ENCODE measurements around the gene UPK2.

Gene UPK2

DNA sequence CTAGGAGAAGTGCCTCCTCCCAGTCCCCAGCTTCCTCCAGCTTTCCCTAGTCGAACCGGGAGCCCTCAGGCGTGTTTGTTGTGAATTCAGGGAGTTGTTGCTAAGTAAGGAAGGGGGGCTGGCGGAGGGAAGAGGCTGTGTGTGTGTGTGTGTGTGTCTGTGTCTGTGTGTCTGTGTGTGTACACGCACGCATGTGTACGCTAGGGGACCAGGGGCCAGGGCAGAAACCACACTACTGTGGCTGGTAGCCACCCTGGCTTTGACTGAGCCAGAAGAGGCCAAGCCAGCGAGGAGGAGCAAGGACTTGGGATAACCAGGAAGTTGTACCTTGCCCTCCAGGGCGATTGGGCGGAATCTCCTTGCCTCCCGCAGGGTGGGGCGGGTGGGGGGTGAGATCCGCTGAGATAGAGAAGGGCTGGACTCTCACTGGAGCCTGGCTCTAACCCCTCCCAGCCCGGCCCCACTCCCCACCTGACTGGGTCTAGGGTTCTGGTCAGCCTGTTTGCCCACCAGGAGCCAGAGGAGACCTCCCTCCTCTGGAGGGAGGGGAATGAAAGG is 37.9 kb upstream of the UPK2 start:
- peak; percentile 62 for DNase-seq

DNA sequence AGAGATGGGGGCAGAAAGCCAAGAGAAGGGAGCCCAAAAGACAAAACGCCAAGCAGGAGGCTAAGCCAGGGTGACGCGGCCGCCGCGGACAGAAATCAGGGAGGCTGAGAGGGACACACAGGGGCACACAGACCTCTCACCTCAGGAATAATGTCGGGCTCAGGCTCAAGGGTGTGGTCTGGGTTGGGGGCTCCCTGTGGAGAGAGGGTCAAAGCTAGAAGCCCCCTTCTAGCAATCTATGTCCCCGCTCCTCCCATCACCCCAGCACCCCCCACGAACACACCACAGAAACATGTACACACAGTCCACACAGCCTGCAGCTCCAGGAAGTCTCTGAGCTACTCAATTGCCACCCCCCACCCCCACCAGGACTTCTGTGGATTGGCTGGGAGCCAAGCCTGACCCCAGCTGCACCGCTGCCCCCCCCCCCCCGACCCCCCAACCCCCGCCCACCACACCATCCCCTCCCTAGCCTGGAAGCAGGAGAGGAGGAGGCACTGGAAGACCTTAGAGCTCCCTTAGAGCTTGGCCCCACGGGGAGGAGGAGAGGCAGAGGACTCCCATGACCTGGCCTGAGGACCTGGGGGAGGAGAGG is 37.3 kb upstream of the UPK2 start:
- DNase-seq: peak; percentile 59

DNA sequence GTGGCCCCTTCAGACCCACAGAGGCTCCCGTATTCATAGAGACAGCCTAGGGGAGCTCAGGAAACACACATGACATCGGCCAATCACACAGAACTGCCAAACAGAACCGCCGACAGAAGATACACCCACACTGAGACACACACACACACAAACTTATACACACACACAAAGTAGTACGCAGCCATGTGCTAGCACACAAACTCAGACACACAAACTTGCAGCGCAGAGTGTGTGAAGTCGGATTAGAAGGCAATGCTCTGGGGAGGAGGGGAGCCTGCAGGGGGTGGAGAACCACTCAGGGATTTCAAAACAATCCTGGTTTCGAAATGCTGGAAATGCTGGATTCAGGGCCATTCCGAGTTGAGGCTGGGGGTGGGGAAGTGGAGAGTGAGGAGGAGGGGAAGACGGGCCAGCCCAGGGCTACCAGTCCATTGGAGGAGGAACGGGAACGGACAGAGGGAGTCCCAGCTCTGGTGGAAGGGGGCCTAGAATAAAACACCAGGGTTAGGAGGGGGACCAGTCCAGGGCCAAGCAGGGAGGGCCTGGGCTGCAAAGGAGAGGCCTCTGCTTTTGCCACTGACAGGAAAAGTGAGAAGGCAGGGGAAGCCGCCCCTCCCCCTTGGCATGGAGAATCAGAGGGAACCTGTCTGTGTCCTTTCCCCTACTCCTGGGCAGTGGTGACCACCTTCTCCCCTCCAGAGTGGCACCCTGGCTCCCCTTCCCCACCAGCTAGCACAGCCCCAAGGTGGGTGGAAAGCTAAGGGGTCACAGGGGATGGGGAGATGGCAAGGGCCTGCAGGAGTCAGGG is 34.8 kb upstream of the UPK2 start:
- DNase-seq: no peak

DNA sequence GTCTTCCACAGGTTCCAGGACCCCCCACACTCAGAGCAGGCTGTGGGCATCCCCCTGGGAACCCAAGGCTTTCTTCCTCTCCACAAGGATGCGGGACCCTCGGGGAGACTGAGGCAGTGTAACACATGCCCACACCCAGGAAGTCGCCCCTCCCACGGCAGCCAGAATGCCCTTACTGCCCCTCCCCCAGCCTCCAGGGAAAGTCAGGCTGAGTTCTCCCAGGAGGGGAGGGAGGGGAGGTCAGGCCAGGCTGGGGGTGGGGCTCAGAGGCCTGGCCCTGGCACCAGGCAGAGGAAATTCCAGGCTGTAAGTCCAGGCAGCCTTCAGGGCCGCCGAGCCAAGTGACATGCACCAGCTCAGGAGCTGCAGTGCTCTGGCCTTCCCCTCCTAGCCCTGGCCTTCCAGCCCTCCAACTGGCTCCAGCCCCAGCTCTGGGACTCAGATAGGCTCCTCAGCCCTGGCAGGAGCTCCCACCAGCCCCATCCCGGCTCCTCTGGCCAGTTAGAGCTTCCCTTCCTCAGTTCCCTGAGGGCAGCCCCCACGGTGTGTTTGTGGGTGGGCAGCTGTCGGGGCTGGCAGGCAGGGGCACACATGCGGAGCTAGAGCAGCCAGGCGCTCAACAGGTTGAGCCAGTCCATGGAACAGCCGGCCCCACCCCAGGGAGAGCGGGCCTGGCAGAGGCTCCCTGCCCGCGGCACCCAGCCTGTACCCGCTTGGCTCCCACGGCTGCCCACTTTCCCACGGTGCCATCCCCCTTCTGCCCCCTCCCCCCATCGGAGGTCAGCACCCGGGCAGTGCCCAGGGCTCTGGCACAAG is 34.0 kb upstream of the UPK2 start:
- no peak for DNase-seq

DNA sequence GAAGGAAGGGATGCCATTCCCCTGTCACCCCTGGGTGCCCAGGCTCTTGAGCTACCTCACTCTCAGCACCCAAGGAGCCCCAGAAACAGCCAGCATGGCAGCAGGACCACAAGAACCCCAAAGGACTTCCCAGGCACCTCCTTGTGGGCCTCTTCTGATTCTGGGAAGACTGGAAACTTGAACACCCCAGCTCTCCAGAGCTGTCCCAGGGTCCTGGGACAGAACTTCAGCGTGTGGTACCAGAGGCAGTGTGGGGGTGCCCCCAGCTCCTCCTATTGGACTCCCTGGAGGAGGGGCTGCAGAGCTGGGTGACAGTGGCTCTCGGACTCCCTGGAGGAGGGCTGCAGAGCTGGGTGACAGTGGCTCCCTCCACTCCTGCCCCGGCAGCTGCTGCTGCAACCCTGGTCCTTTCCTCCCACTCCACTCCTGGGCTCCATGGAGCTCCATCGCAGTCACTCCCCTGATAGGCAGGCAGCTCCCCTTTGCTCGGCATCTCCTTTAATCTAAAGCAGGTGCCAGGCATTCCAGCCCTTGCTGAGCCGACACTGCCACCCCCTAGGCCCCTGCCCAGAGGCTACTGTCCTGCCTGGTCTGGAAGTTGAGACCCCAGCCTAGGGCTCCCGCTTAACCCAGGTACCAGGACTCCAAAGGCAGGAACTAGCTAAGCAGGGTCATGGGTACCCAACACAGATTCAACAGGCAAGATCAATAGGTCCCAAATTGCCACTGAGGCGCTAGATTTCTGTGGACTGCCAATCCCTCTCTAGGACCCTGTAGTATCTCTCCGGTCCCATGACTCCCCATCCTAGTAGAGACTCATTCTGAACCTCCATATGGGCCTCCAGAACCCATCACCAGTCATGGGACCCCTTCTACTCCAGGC is 33.1 kb upstream of the UPK2 start:
- no peak for DNase-seq

DNA sequence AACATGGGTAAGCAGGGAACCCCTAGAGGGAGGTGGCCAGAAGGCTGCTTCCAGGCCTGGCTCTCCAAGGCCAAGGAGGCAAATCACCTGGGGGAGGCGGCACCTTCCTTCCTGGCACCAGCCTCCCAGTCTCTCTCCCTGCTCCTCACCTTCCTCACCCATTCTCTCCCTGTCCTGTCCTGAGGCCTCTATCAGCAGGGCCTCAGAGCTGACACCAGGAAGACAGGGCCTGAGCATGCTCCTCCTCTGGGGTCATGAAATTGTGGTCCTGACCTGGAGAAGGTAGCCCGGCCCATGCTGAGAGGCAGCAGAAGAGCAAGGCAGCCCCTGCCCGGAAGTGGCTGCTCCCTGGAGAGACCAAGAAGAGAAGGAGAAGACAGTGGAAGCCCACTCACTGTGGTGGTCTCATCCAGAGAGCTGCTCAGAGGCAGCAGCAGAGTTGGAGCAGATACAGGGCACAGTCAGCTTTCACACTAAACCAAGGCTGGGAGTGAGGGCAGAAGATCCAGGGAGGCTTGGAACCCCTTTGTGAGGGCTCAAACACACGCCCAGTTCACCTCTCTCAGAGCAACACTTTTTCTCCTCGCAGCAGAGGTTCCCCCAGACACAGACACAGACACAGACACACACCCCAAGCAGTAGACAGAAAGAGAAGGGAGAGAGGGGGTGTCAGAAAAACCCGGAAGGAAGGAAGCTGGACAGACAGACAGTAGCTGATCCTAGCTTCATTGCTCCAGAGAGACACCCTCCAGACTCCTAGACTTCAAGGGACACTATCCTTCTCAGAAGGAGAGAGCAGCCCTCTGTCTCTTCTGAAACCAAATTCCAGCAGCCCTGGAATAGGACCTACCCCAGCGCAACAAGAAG is 32.1 kb upstream of the UPK2 start:
- DNase-seq: no peak

DNA sequence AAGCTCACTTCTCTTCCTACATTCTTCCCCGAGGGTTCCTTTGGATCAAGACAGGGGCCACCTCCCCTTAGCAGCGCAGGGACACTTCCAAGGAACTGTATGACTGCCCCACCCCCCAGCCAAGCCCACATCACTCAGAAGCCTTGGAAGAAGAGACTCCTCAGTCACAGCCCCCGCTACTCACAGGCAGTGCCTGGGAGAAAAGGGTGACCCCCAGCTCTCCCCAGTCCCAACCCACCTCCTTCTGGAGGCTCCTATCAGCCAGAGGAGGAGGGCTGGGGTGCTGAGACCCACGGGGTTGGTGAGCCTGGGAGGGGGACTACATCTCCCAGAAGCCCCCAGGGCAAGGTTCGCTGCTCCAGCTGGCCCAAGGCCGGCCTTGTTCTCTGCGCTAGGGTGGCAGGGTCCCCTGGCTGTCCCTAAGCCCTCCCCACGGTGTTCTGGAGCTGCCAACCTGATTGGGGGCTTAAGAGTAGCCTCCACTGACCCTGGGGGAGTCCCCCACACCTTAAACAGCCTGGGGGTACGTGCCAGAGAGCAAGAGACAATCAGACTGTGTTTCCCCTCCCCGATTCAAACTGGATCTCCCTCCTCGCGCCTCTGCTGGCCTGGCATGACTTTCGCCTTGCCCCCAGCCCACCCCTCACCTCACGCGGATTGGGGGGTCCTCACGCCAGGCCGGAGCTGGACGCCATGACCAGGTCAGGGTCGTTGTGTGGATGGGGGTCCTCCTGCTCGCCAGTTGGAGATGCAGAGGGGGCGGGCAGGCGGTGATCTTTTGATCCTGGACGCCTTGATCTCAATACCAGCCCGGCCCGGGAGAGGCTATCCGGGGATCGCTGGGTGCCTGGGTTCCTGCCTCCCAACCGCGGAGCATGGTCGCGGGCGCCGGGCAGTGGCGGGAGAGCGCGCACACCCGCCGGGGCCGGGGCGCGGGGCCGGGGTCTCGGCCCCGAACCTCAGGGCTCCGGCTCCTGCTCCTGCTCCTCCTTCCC is 31.2 kb upstream of the UPK2 start:
- peak; percentile 29 for DNase-seq

DNA sequence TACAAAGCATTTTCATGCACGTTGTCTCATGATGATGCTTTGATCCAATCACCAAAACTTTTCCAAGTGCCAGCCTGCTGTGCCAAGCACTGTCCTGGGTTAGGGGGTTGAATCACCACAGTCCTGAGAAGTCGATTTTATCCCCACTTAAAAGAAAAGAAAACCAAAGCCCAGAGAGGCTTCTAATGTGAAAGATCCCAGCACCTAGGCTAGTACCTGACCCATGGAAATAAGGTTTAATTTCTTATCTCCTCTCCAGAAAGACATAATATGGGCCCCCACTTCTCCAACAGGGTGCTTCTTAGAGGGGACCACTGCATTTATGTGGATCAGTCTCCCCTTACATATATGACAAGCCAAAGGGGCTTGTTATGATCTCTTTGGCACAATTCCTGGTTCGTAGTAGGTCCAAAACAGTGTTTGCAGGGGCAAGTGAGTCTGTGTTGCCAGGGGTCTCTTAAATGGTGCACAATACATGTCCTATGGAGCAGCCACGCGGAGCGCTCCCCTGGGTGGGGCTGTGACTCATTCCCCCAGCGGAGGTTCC is 28.5 kb upstream of the UPK2 start:
- no peak for DNase-seq

DNA sequence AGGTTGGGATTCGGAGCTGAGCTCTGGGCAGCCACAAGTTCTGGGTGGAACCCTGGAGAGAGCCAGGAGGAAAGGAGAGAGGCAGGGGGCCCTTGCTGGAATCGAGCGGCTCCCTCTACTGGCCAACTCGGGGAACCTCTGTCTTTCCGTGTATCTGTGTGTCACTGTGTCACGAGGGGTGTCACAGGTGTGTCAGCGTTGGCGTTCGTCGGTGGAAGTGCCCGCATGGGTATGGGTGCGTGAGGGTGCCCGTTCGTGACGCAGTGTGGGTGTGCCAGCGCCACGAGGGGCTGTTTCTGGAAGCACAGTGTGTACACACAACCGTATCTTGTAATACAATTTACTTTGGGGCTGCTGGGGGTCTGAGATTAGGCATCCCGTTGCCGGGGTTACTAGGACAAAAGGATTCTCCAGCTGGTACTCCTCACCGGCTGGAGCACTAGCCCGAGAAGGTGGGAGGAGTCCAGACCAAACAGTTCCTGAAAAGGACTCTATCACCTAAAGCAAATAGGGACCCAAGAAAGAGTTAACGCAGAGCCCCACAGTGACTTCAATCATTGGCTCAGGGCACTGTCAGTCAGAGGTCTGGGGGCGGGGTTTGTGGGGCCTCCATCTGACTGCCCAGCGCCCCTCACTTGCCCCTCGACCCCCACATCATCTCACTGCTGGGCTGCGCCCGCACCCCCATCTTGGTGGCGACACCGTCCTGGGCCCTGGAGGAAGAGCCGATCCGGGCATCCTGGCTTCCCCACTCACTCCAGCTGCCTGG is 27.8 kb upstream of the UPK2 start:
- DNase-seq: peak; percentile 91

DNA sequence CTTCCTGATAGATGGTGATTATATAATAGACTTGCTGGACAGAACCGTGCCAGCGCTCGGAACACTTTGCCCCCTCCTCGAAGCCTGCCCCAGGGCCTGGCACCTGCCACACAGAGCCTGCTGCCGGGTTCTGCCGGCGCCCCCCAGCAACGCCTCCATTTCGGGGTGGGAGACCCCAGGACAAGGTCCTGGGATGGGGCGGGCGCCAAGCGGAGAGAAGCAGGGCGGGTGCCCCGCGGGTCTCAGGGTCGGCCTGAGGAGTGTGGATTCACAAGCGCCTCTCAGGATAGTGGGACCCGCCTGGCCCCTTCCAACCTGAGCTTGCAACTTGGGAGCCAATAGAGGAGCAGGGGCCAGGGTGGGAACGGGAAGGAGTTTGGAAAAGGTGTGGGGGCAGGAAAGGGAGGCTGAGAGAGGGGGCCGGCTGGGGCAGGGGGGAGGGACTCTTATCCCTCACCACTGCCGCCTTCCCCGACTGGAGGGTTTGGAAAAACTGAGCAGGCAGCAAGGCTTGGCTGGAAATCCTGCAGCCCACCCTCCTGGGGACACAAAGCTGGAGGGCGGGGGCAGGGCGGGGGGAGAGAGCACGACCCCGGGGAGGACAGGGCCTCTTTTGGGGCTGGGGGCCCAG is 27.1 kb upstream of the UPK2 start:
- DNase-seq: peak; percentile 54

DNA sequence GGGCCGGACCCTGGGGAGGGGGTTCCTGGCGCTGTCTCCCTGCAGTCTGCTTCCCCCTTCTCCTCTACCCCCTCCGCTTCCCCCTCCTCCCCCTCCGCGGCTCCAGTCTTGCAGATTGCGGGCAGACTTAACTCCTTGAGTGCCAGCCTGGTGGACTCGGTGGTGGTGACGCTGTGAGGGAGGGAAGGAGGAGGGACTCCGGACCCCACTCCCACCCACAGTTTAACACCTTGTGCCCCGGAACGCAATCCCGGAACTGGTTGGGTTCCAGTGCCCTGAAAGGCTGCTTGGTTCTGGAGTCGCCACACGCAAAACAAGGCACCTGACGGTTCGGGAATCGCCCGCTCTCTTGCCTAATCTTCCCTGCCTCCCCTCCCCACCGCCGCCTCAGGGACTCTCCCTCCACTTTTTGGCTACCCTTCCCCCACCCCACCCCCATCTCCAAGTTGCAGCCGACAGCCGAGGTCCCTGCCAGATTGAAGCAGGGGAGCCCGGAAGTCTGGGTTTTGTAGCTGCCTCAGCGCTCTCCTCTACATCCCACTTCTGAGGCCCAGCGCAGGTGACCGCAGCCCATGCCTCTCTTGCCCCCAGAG is 26.5 kb upstream of the UPK2 start:
- DNase-seq: peak; percentile 74

DNA sequence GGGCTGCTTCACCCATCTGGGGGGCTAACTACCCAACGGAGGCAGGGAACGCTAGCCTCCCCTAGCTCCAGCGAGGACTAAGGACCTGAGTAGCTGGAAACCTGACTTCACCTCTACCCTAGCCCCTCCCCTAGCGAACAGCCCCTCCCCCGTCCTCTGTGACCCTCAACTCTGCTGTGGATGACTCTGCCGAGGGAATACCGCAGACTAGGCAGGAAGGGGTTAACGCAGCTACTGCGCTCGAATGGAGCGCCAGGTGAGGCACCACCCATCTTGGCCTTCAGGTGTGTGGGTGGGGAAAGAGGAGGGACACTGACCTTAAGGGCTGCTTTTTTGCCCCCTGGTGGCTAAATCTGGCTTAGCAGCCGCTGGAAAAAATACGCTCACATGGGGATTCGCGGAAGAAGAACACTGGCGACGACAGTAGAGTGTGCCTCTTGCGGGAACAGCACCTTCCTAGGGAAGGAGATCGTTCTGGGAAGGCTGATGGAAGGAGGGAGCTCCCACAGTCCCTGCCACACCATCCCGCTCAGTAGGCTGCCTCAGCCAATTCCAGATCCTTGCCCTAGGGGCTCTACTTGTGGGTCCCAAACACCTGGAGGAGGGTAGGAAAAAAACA is 25.9 kb upstream of the UPK2 start:
- DNase-seq: peak; percentile 92

DNA sequence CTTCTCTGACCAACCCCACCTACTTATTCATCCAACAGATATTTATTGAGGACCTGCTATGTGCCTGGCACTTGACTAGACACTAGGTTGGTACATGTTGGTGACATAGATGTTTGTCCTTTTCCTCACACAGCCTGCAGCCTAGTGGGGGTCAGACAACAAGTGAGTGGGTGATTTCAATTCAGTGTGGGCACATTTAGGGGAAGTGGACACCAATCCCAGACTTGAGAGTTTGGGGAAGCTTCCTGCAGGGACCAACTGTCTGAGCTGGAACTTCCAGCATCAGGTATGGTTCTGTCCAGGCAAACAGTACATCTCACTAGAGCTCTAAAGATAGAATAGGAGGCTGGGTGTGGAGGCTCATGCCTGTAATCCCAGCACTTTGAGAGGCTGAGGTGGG is 24.5 kb upstream of the UPK2 start:
- DNase-seq: no peak

DNA sequence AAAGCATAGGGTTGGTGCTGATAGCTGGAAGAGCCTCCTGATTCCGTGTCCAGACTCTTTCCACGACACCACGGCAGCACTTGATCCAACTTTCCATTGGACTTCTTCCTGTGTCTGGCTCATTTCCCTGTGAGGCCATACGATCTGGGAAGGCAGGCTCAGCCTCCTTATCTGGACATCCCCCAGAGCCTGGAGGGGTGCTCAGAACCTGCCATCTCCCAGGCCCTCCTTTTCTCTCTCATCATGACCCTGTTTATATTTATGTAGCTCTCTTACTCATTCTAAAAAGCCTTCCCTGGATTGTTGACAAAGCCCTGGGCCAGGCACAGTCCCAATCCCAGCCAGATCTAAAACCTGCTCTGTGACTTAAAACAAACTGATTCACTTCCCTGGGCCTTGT is 22.6 kb upstream of the UPK2 start:
- no peak for DNase-seq

DNA sequence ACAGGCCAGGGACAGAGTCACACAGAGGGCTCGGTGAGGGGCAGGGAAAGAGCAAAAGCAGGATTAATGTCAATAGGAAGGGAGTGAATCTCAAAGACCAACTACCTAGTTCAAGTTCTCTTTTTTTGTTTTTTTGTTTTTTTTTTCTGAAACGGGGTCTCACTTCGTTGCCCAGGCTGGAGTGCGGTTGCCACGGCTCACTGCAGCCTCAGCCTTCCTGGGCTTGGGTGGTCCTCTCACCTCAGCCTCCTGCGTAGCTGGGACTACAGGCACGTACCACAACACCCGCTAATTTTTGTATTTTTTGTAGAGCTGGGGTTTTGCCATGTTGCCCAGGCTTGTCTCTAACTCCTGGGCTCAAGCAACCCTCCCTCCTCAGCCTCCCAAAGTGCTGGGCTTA is 20.7 kb upstream of the UPK2 start:
- DNase-seq: no peak

DNA sequence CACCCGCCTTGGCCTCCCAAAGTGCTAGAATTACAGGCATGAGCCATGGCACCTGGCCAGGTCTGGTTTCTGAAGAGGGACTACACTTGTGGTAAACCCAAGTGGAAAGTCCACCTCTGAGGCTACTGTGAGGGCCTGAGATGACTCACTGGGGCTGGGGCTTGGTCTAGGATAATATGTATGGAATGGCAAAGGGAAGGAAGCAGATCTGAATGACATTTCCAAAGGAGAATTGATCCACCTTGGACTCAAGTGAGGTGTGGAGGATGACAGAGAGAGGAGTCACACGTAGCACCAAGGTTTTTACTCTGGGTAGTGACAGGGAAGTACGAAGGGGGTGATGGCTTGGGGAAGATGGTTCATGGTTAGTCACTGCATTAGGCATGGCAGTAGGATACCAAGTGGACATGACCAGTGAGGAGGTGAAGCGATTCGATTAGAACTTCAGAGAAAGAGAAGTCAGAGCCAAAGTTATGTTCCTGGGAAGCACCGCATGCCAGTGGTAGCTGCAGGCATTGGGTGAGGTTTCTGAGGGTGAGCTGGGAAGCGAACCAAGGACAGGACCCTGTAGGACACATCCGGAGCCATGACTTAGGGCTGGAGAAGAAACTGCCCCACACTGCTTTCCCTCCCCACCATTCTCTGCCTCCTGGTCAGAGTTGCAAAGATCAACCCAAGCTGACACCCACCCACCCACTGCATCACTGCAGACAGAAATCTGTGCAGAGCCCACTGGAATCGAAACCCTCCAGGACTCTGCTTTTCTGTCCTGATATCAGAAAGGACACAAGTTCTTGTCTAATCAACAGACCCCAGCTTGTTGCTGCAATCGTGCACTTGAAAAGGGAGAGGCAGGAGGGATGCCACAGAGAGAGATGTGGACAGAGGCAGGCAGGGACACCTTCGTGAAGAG is 17.4 kb upstream of the UPK2 start:
- no peak for DNase-seq
